ENCODE data around the gene PHAF1.
A peak's percentile ranks its signal among the peaks of the same experiment; 100 is the strongest.

DNA sequence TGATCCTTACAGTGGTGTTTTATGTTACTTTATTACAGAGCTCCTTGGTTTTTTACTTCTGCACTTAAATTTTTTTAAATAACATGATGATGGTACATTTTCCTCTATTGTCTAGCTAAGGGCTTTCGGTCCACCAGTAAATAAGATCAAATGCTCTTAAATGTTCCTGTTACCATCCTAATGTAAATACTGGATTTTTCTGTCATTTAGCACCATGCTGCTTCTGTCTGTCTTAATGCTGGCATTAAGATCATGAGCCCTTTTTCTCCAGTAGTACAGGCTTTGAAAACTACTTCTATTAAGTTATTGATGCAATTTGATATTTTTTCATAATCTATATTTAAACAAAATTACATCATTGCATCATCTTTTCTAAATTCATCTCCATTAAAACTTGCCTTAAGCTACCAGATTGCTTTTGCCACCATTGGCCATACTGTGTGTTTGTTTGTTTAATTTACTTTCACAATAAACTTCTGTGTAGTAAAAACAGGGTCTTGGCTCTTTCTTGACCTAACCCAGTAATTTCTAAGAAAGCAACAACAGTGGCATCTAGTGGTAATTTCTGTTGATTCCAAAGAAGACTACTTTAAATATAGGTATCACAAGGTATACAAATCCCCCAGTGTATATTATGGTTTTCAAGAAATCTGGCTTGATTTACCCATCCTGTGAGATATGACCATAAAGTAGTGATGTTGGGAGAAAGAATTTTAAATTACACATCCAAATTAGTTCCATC is 9.0 kb upstream of the PHAF1 start:
- TF ChIP-seq, protein P1, sequence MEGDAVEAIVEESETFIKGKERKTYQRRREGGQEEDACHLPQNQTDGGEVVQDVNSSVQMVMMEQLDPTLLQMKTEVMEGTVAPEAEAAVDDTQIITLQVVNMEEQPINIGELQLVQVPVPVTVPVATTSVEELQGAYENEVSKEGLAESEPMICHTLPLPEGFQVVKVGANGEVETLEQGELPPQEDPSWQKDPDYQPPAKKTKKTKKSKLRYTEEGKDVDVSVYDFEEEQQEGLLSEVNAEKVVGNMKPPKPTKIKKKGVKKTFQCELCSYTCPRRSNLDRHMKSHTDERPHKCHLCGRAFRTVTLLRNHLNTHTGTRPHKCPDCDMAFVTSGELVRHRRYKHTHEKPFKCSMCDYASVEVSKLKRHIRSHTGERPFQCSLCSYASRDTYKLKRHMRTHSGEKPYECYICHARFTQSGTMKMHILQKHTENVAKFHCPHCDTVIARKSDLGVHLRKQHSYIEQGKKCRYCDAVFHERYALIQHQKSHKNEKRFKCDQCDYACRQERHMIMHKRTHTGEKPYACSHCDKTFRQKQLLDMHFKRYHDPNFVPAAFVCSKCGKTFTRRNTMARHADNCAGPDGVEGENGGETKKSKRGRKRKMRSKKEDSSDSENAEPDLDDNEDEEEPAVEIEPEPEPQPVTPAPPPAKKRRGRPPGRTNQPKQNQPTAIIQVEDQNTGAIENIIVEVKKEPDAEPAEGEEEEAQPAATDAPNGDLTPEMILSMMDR (IDR thresholded peaks at IDR 0.05) = peak in 4 of 6 experiments; percentile 9 to 39 (median 24)
- TF ChIP-seq POLR2A (IDR thresholded peaks at IDR 0.05) = no peak

All from Peyer's patch (tissue), 4 donors.